Peyer's patch (tissue), 4 donors: ENCODE results near the gene KCNF1. TPM values are rescaled to one million over a fixed set of nuclear protein-coding genes. Genes with fewer than 3 reads are reported as not detected.

ENCODE experiments used
- DNase-seq, 3 donors: peaks; one replicate each; pipeline ENCODE4 v3.0.0-alpha.2; 2017 to 2019
- H3K27ac ChIP-seq, 4 donors: fragments of 200-600 bp; sonication (generic); one replicate each; pipeline ENCODE4 v1.5.1; 2016 to 2019
- H3K27me3 ChIP-seq, 2 donors: fragments of 200-600 bp; sonication (generic); one replicate each; pipeline ENCODE4 v1.5.1; 2019
- H3K36me3 ChIP-seq, 3 donors: fragments of 200-600 bp; sonication (generic); one replicate each; pipeline ENCODE4 v1.5.1; 2016 to 2019
- H3K4me1 ChIP-seq, 4 donors: fragments of 200-600 bp; sonication (generic); one replicate each; pipeline ENCODE4 v1.5.1; 2016 to 2019
- H3K4me3 ChIP-seq, 4 donors: fragments of 200-600 bp; sonication (generic); 1 replicate in 3 of 4; 2 replicates in 1 of 4; pipeline ENCODE4 v1.5.1; 2016 to 2019; ENCODE audit warnings: mild to moderate bottlenecking in 1 of 4
- H3K9me3 ChIP-seq, 4 donors: fragments of 200-600 bp; sonication (generic); one replicate each; pipeline ENCODE4 v1.5.1; 2016 to 2019; ENCODE audit warnings: mild to moderate bottlenecking in 1 of 4
- CTCF ChIP-seq, 6 experiments: fragments of 450-650 bp in 4 of 6; fragments of 200-600 bp in 2 of 6; sonication (generic) in 1 of 6; IDR thresholded peaks; one replicate each; pipeline ENCODE4 v1.5.1; 2017 to 2019; ENCODE audit warnings: antibody characterized with exemption in 6 of 6, mild to moderate bottlenecking in 3 of 6, moderate library complexity in 1 of 6
- POLR2A ChIP-seq, 2 donors: fragments of 450-650 bp; IDR thresholded peaks; one replicate each; pipeline ENCODE4 v1.5.1; 2017; ENCODE audit warnings: antibody characterized with exemption in 2 of 2, mild to moderate bottlenecking in 2 of 2, moderate library complexity in 2 of 2
- total RNA-seq, 4 donors: library from RNA; depleted of rRNA; stranded (reverse); fragments of >200 nt; gene quantifications; one replicate each; pipeline ENCODE4 v1.1.0, GENCODE V29; 2016

The KCNF1 gene
- total RNA-seq, 4 donors from 2014 or later = 6.6 TPM; not detected in 3

GRCh38 chr2:10873171-10873570, 38.6 kb upstream of the KCNF1 start:
- Histone ChIP-seq H3K4me1 (peaks cover 0 to 6% (median 0%) of the 10 kb centered on the region in 4 donors), H3K9me3 (peaks cover 0 to 3% (median 0%) of the 10 kb centered on the region in 4 donors), H3K4me3 (no peak overlapping the region), H3K27ac (no peak overlapping the region), H3K36me3 (no peaks in the 10 kb centered on the region), H3K27me3 (no peaks in the 10 kb centered on the region)
- peak in 1 of 3 donors; percentile 22 for DNase-seq
- TF ChIP-seq POLR2A (IDR thresholded peaks at IDR 0.05) (no peak), CTCF (IDR thresholded peaks at IDR 0.05) (no peak)

GRCh38 chr2:10873790-10874437, 37.8 kb upstream of the KCNF1 start:
- Histone ChIP-seq H3K9me3 (peaks cover 0 to 3% (median 0%) of the 10 kb centered on the region in 4 donors), H3K4me1 (peaks cover 0 to 6% (median 0%) of the 10 kb centered on the region in 4 donors), H3K27me3 (no peaks in the 10 kb centered on the region), H3K27ac (peak overlapping the region in 1 of 4 donors; percentile 40), H3K4me3 (no peak overlapping the region), H3K36me3 (no peaks in the 10 kb centered on the region)
- peak in 1 of 3 donors; percentile 48 for DNase-seq
- TF ChIP-seq POLR2A (IDR thresholded peaks at IDR 0.05) = no peak
- TF ChIP-seq CTCF (IDR thresholded peaks at IDR 0.05) = no peak

DNA sequence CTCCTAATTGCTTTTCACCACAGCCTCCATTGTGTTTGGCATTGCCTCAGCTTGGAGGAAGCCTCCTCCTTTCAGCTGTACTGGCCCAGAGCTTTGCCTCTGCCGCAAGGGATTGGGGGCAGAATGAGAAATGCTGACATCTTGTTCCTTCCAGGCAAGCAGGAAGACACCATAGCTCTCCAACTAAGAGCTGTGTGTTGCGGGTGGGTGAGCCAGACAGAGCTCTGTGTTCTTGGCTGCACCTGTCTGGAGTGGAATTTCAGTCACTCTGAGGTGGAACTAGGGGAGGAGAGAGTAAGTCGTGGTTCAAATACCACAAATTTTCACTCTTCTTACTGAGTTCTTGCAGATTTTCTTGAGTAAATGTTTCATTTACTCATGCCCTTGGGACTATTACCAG, 36.6 kb upstream of the KCNF1 start:
- H3K36me3 ChIP-seq = no peaks in the 10 kb centered on the region
- no peaks in the 10 kb centered on the region for H3K27me3 ChIP-seq
- no peak for TF ChIP-seq POLR2A (IDR thresholded peaks at IDR 0.05)
- no peak for TF ChIP-seq CTCF (IDR thresholded peaks at IDR 0.05)
- H3K9me3 ChIP-seq = peaks cover 0 to 3% (median 0%) of the 10 kb centered on the region in 4 donors
- H3K27ac ChIP-seq = no peak overlapping the region
- H3K4me1 ChIP-seq = peaks cover 0 to 6% (median 0%) of the 10 kb centered on the region in 4 donors
- peak in 1 of 3 donors; percentile 23 for DNase-seq
- no peak overlapping the region for H3K4me3 ChIP-seq

DNA sequence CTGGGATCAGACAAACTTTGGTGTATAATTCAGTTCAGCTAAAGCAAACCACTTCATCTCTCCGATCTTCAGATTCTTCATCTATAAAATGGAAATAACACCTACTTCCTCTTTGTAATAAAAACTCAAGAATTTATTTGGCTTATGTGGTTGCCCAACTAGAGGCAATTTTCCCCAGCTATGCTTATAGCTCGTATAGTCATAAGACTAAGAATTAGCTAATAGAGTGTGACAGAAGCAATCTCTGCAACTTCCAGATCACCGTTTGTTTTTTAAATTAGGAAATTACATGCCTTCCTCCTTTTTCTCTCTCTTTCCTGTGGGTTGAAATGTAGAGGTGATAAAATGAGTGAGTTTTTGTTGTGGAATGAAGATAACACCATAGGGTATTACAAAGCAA, 35.3 kb upstream of the KCNF1 start:
- Histone ChIP-seq H3K4me3 (no peak overlapping the region), H3K4me1 (peaks cover 0 to 6% (median 0%) of the 10 kb centered on the region in 4 donors), H3K9me3 (peaks cover 0 to 3% (median 0%) of the 10 kb centered on the region in 4 donors), H3K27me3 (no peaks in the 10 kb centered on the region), H3K36me3 (no peaks in the 10 kb centered on the region), H3K27ac (peak overlapping the region in 3 of 4 donors; percentile 2 to 82 (median 67))
- DNase-seq = no peak
- no peak for TF ChIP-seq POLR2A (IDR thresholded peaks at IDR 0.05)
- no peak for TF ChIP-seq CTCF (IDR thresholded peaks at IDR 0.05)

GRCh38 chr2:10876963-10877362, 34.8 kb upstream of the KCNF1 start:
- Histone ChIP-seq H3K4me1 (peaks cover 0 to 6% (median 0%) of the 10 kb centered on the region in 4 donors), H3K4me3 (no peak overlapping the region), H3K27me3 (no peaks in the 10 kb centered on the region), H3K9me3 (no peaks in the 10 kb centered on the region), H3K36me3 (no peaks in the 10 kb centered on the region), H3K27ac (peak overlapping the region in 3 of 4 donors; percentile 39 to 82 (median 67))
- DNase-seq = peak in 1 of 3 donors; percentile 68
- no peak for TF ChIP-seq POLR2A (IDR thresholded peaks at IDR 0.05)
- TF ChIP-seq CTCF (IDR thresholded peaks at IDR 0.05) = no peak
